Measurements from ENCODE around the gene HPCAL1. TPM values are rescaled to one million over a fixed set of nuclear protein-coding genes. Genes with fewer than 3 reads are reported as not detected.

Gene HPCAL1
- total and polyA plus RNA-seq, 3 donors from 2014 or later: 99.5 to 263 (median 215) TPM

DNA sequence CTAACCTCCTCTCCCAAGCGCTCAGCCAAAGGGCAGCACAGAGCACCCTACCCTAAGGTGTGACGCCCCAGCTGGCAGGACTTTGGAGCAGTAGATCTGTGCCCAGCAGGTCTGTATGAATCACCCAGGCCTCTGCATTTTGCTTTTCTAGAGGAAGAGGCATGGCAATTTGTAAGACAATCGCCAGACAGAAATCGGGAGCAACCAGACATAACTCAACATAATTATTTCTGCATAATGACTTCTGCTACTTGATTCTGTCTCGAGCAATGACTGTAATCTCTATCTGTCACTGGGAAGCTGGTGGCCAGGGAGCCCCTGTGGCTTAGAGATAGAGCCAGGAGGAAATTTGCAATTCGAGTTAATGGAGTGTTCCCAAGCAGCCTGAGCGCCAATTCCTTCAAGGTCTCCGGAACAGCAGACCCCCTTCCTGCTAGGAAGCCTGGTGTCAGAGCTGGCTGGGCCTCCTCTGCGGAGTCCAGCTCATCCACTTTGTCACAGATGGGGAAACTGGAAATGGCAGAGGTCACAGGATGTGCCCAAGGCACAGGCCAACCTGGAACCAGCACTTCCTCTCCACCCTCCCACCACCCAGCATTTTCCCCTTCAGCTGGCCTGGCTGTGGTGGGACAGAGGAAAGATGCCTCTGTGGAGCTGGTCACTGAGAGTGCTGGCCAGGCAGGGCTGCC, 90.4 kb downstream of the HPCAL1 start:
- intact Hi-C loops (cut with DNase I; ENCODE audit: low total_unique reads): no loop called here
- Histone ChIP-seq H3K4me3 (no peak overlapping the region), H3K27ac (no peak overlapping the region), H3K9me3 (no peaks in the 10 kb centered on the region), H3K36me3 (ENCODE audit: low read depth, missing control alignments) (no peaks in the 10 kb centered on the region), H3K4me1 (peaks cover 6% of the 10 kb centered on the region), H3K27me3 (no peaks in the 10 kb centered on the region)
- no peak for DNase-seq
- 67 to 70% methylated on average over 8 to 9 of the region's 9 CpGs for WGBS, 2 donors
- no peak for TF ChIP-seq POLR2A (IDR thresholded peaks at IDR 0.05)
- no peak for TF ChIP-seq CTCF (IDR thresholded peaks at IDR 0.05)

DNA sequence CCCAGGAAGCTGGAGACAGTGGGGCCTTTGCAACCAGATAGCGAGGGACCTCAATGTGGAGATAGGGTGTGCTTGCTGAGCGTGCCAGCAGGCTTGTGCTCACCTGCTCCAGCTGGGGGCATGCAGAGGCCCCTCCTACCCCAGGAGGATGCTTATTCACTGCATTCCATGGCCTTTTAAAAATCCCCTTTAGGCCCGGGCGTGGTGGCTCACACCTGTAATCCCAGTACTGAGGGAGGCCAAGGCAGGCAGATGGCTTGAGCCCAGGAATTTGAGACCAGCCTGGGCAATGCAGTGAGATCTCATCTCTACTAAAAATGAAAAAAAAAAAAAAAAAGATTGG, 90.9 kb downstream of the HPCAL1 start:
- Histone ChIP-seq H3K4me1 (peaks cover 6% of the 10 kb centered on the region), H3K27me3 (no peaks in the 10 kb centered on the region), H3K27ac (no peak overlapping the region), H3K4me3 (no peak overlapping the region), H3K36me3 (ENCODE audit: low read depth, missing control alignments) (no peaks in the 10 kb centered on the region), H3K9me3 (no peaks in the 10 kb centered on the region)
- intact Hi-C loops (cut with DNase I; ENCODE audit: low total_unique reads): no loop called here
- 77 to 91% methylated on average over 4 of the region's 4 CpGs for WGBS, 2 donors
- TF ChIP-seq CTCF (IDR thresholded peaks at IDR 0.05) (no peak), POLR2A (IDR thresholded peaks at IDR 0.05) (no peak)
- DNase-seq: no peak

DNA sequence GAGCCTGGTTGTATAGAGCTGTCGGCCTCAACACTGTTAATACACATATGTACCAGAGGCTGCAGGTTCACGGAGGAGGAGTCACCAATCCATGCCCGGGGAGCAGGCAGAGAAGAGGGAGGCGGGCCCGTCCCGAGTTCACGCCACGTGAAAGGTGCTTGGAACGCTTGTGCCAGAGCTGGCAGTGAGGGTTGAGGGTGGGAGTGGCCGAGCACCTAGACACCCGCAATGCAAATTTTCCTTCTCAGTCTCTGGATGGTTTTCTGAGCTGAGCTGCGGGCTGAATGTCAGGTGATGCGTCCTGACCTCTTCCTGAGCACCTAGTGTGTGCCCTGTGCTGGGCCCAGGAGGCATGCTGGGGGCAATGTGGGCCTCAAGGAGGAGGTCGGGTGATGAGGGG, 93.2 kb downstream of the HPCAL1 start:
- Histone ChIP-seq H3K27ac (no peak overlapping the region), H3K4me1 (peaks cover 6% of the 10 kb centered on the region), H3K36me3 (ENCODE audit: low read depth, missing control alignments) (no peaks in the 10 kb centered on the region), H3K27me3 (no peaks in the 10 kb centered on the region), H3K9me3 (no peaks in the 10 kb centered on the region), H3K4me3 (no peak overlapping the region)
- TF ChIP-seq POLR2A (IDR thresholded peaks at IDR 0.05) (no peak), CTCF (IDR thresholded peaks at IDR 0.05) (no peak)
- DNase-seq: no peak
- WGBS, 2 donors: 96 to 97% methylated on average over 6 to 14 of the region's 14 CpGs
- intact Hi-C loops (cut with DNase I; ENCODE audit: low total_unique reads): no loop called here

- no peak for DNase-seq
- Histone ChIP-seq H3K4me1 (peaks cover 6% of the 10 kb centered on the region), H3K36me3 (ENCODE audit: low read depth, missing control alignments) (no peaks in the 10 kb centered on the region), H3K27me3 (no peaks in the 10 kb centered on the region), H3K9me3 (no peaks in the 10 kb centered on the region), H3K4me3 (no peak overlapping the region), H3K27ac (no peak overlapping the region)
- WGBS, 2 donors: 85 to 90% methylated on average over 2 to 13 of the region's 13 CpGs
- TF ChIP-seq CTCF (IDR thresholded peaks at IDR 0.05): no peak
- TF ChIP-seq POLR2A (IDR thresholded peaks at IDR 0.05): no peak
- intact Hi-C loops (cut with DNase I; ENCODE audit: low total_unique reads): no loop called here
These were observed 93.8 kb downstream of the HPCAL1 start for GRCh38 chr2:10396464-10396863.

GRCh38 chr2:10397297-10397875, 94.7 kb downstream of the HPCAL1 start:
- H3K36me3 ChIP-seq (ENCODE audit: low read depth, missing control alignments): no peaks in the 10 kb centered on the region
- intact Hi-C loops (cut with DNase I; ENCODE audit: low total_unique reads): no loop called here
- H3K27me3 ChIP-seq: no peaks in the 10 kb centered on the region
- H3K4me1 ChIP-seq: peaks cover 6% of the 10 kb centered on the region
- H3K4me3 ChIP-seq: no peak overlapping the region
- WGBS, 2 donors: 73 to 75% methylated on average over 4 to 16 of the region's 16 CpGs
- H3K27ac ChIP-seq: no peak overlapping the region
- H3K9me3 ChIP-seq: no peaks in the 10 kb centered on the region
- DNase-seq: no peak
- TF ChIP-seq POLR2A (IDR thresholded peaks at IDR 0.05) (no peak), CTCF (IDR thresholded peaks at IDR 0.05) (no peak)

Data from testis (tissue), 3 donors.